CD4-positive, CD25-positive, alpha-beta regulatory T cell (primary cell): Measurements from ENCODE around the gene EPB41L2. TPM values are rescaled to one million over a fixed set of nuclear protein-coding genes. Genes with fewer than 3 reads are reported as not detected.

Source experiments
- ATAC-seq, 2 donors: fragments of 150-1000 bp; cut with Tn5 transposase; one replicate each; pipeline ENCODE4 v1.10.0; 2021; ENCODE audit warnings: low read depth in 2 of 2, moderate number of reproducible peaks in 2 of 2, moderate library complexity in 1 of 2
- DNase-seq, 3 donors: peaks; one replicate each; pipeline versions ENCODE4 v3.0.0 to v3.0.0-alpha.2; 2012 to 2022; ENCODE audit warnings: mixed read lengths in 1 of 3
- H3K27ac ChIP-seq: one replicate; pipeline ENCODE4 v1.7.0; 2013; ENCODE audit warnings: mild to moderate bottlenecking, low read length; ENCODE audit not compliant: insufficient read depth, poor library complexity, severe bottlenecking
- H3K27me3 ChIP-seq: one replicate; pipeline ENCODE4 v1.7.0; 2013; ENCODE audit warnings: low read length; ENCODE audit not compliant: control insufficient read depth, insufficient read depth
- H3K36me3 ChIP-seq: one replicate; pipeline ENCODE4 v1.7.0; 2013; ENCODE audit warnings: mild to moderate bottlenecking, low read length, moderate library complexity; ENCODE audit not compliant: control insufficient read depth, insufficient read depth
- H3K4me1 ChIP-seq: 2 replicates; pipeline ENCODE4 v1.7.0; 2013; ENCODE audit warnings: mild to moderate bottlenecking, low read length; ENCODE audit not compliant: insufficient read depth, control insufficient read depth, poor library complexity, severe bottlenecking
- H3K4me3 ChIP-seq: one replicate; pipeline ENCODE4 v1.7.0; 2013; ENCODE audit warnings: low read depth, mild to moderate bottlenecking, low read length, moderate library complexity
- H3K9me3 ChIP-seq, 2 experiments: 1 replicate in 1 of 2; 2 replicates in 1 of 2; pipeline ENCODE4 v1.7.0; 2013; ENCODE audit warnings: low read length in 2 of 2, mild to moderate bottlenecking in 1 of 2, moderate library complexity in 1 of 2; ENCODE audit not compliant: control insufficient read depth in 2 of 2
- H3K27ac Mint-ChIP-seq, 3 donors: one replicate each; pipeline ENCODE4 v1.8.0; 2020 to 2022; ENCODE audit warnings: mild to moderate bottlenecking in 3 of 3, mixed read lengths in 3 of 3, moderate library complexity in 2 of 3
- H3K27me3 Mint-ChIP-seq: one replicate; pipeline ENCODE4 v1.8.0; 2022; ENCODE audit warnings: mild to moderate bottlenecking, mixed read lengths
- H3K36me3 Mint-ChIP-seq: one replicate; pipeline ENCODE4 v1.8.0; 2020; ENCODE audit warnings: mixed read lengths
- H3K4me1 Mint-ChIP-seq, 4 donors: one replicate each; pipeline ENCODE4 v1.8.0; 2020 to 2022; ENCODE audit warnings: mixed read lengths in 4 of 4, mild to moderate bottlenecking in 1 of 4
- H3K4me3 Mint-ChIP-seq, 4 donors: one replicate each; pipeline ENCODE4 v1.8.0; 2020 to 2022; ENCODE audit warnings: mild to moderate bottlenecking in 4 of 4, mixed read lengths in 4 of 4, moderate library complexity in 3 of 4
- H3K9me3 Mint-ChIP-seq, 7 donors: one replicate each; pipeline ENCODE4 v1.8.0; 2020 to 2022; ENCODE audit warnings: mixed read lengths in 7 of 7, mild to moderate bottlenecking in 3 of 7, moderate library complexity in 2 of 7
- polyA plus RNA-seq, 4 donors: library from polyadenylated mRNA; unstranded; fragments of 300-500 nt; fragmentation: Illumina TruSeq; gene quantifications; one replicate each; pipeline ENCODE4 v1.2.3, GENCODE V29; 2021
- total RNA-seq: library from RNA; stranded (reverse); gene quantifications from one replicate; pipeline ENCODE4 v1.2.3, GENCODE V29; 2022

Gene EPB41L2
- total and polyA plus RNA-seq, 5 donors from 2014 or later: 3.3 to 13.6 (median 3.8) TPM

DNA sequence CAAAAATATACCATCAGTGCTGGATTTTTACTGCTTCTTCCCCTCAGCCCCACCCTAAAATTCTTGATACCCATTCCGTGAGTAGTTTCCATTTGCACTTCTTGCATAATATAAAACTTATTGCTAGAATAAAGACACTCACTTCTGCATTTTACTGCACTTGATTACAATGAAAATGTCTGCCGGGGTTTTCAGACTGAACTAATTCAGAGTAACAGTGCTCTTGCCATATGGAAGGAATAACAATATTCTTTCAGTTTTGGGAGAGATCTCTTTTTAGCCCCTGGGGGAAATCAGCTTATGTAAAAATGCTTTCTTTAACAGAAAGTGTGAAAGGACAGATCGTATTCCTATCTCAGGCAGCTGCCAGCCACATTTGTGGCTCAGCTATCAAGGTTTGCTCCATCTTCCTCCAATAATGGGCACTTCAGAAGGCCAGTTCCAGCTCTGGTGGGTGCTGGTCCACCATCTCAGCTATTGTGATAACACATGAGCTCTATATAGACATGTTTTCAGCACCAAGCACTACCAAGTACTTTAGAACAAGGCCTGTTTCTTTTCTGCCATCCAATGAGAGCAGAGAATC, 226.9 kb downstream of the EPB41L2 start:
- ATAC-seq (no peak), DNase-seq (no peak)
- H3K4me1 ChIP-seq: no peaks in the 10 kb centered on the region
- H3K4me3 ChIP-seq: no peak overlapping the region
- H3K27ac Mint-ChIP-seq: no peak overlapping the region
- H3K4me1 Mint-ChIP-seq: no peaks in the 10 kb centered on the region
- no peak overlapping the region for H3K27ac ChIP-seq
- H3K36me3 Mint-ChIP-seq: no peaks in the 10 kb centered on the region
- no peaks in the 10 kb centered on the region for H3K36me3 ChIP-seq
- H3K27me3 ChIP-seq: no peaks in the 10 kb centered on the region
- no peaks in the 10 kb centered on the region for H3K9me3 Mint-ChIP-seq
- H3K4me3 Mint-ChIP-seq: no peak overlapping the region
- H3K27me3 Mint-ChIP-seq: no peaks in the 10 kb centered on the region
- H3K9me3 ChIP-seq: no peaks in the 10 kb centered on the region

DNA sequence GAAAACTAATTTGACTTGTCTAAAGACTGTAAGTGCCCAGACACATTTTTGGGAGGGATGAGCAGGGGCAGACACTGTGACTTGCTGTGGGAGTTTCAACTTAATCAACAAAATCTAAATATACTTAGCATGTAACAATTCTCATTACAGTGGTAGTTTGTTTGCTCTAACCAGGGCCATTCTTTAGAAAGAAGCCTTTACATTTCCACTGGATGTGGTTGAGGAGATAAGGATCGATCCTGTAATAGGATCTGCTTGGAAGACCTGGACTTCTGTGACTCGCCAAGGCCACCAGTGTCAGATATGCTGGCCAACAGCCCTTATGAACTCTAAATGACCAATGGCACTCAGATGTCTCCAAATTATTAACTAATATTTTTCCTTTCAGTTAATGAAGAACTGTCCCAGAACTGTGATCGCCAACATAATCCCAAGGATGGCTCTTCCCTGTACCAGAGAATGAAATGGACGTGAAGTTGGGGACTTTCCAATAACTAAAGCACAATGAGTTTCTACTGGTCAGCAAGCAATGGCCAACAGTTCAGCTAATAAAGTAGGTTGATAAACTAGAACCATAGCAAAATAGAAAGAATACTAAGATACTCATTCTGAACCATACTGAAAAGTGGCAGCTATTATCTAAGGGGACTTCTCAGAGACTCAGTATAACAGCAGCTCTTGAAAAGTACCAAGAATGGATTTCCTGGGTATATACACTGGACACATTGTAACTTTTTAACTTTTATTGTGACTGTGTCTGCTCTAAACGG, 228.4 kb downstream of the EPB41L2 start:
- H3K9me3 ChIP-seq: no peaks in the 10 kb centered on the region
- no peak overlapping the region for H3K27ac ChIP-seq
- no peak overlapping the region for H3K27ac Mint-ChIP-seq
- H3K4me1 Mint-ChIP-seq: no peaks in the 10 kb centered on the region
- H3K36me3 ChIP-seq: no peaks in the 10 kb centered on the region
- no peaks in the 10 kb centered on the region for H3K27me3 ChIP-seq
- no peaks in the 10 kb centered on the region for H3K27me3 Mint-ChIP-seq
- H3K4me3 ChIP-seq: no peak overlapping the region
- no peak overlapping the region for H3K4me3 Mint-ChIP-seq
- DNase-seq: no peak
- peaks cover 0 to under 1% (median 0%) of the 10 kb centered on the region in 7 donors for H3K9me3 Mint-ChIP-seq
- H3K4me1 ChIP-seq: no peaks in the 10 kb centered on the region
- no peaks in the 10 kb centered on the region for H3K36me3 Mint-ChIP-seq
- ATAC-seq: no peak

DNA sequence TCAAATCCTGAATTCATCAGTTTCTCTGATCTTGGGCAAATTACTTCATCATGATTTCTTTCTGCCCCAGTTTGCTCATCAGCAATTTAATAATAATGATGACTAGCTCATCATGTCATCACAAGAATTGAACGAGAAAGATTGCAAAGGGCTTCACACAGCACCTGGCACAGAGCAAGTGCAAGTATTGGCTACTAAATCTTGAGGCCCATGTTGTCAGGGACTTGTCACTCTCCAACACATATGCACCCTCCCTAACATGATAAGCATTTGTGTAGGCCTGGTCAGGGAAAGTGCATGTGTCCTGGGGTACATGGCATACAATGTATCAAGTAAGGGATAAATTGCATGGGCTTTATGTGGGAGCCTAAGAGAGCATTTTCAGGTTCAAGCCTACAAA, 229.5 kb downstream of the EPB41L2 start:
- H3K4me1 Mint-ChIP-seq: no peaks in the 10 kb centered on the region
- peaks cover 0 to 1% (median 0%) of the 10 kb centered on the region in 7 donors for H3K9me3 Mint-ChIP-seq
- no peaks in the 10 kb centered on the region for H3K36me3 ChIP-seq
- no peaks in the 10 kb centered on the region for H3K4me1 ChIP-seq
- no peaks in the 10 kb centered on the region for H3K9me3 ChIP-seq
- H3K36me3 Mint-ChIP-seq: no peaks in the 10 kb centered on the region
- ATAC-seq: no peak
- no peaks in the 10 kb centered on the region for H3K27me3 Mint-ChIP-seq
- no peak overlapping the region for H3K4me3 Mint-ChIP-seq
- no peak for DNase-seq
- H3K4me3 ChIP-seq: no peak overlapping the region
- no peaks in the 10 kb centered on the region for H3K27me3 ChIP-seq
- no peak overlapping the region for H3K27ac Mint-ChIP-seq
- no peak overlapping the region for H3K27ac ChIP-seq

DNA sequence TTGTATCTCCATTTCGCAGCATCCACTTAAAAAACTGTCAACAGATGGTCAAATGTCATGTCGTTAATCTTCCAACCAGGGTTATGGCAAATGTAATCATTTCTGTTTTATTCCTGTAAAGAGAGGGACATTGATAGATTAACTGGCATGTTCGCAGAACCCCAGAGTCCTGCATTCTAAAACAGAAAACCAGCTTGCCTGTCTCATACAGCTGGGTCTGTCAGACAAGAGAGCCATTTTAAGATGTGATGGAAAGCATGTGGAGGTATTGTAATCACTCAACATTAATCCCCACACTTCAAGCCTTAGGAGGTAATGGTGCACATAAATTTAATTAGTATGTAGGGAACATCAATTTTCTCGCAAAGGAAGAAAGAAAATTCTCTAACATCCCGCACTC, 231.4 kb downstream of the EPB41L2 start:
- Mint-ChIP-seq H3K36me3 (no peaks in the 10 kb centered on the region), H3K4me1 (no peaks in the 10 kb centered on the region), H3K9me3 (peaks cover 0 to 1% (median 0%) of the 10 kb centered on the region in 7 donors), H3K4me3 (no peak overlapping the region), H3K27me3 (peaks cover 5% of the 10 kb centered on the region), H3K27ac (no peak overlapping the region)
- Histone ChIP-seq H3K27ac (no peak overlapping the region), H3K9me3 (no peaks in the 10 kb centered on the region), H3K4me3 (no peak overlapping the region), H3K27me3 (no peaks in the 10 kb centered on the region), H3K36me3 (no peaks in the 10 kb centered on the region), H3K4me1 (no peaks in the 10 kb centered on the region)
- ATAC-seq (no peak), DNase-seq (no peak)

DNA sequence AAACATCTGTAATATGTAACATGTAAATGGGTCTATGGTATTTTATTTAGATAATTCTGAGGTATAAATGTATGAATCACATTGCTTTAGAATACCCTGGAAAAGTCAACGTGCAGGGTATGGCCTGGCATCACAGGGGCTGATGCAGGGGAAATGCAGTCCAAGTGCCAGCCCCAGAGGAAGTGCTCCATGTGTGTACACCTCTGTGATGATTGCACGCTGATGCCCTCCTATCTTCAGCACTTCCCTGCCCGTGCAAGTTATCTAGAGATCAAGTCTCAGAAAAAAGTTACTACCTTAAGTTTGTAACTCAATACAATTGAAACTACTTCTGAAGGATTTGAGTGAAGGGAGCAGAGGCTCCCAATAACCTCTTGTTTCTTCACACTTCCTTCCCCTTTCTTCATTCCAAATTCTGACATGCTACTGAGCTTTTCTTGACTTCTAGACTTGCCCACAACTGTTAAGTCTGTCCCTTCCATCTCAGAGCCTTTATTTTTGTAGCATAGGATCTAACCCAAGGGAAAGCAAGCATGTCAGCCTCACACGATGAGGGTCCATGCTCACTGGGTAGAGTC, 233.6 kb downstream of the EPB41L2 start:
- DNase-seq (no peak), ATAC-seq (no peak)
- no peak overlapping the region for H3K4me3 ChIP-seq
- H3K27me3 Mint-ChIP-seq: peaks cover 5% of the 10 kb centered on the region
- no peaks in the 10 kb centered on the region for H3K36me3 Mint-ChIP-seq
- peaks cover 0 to 1% (median 0%) of the 10 kb centered on the region in 7 donors for H3K9me3 Mint-ChIP-seq
- no peaks in the 10 kb centered on the region for H3K9me3 ChIP-seq
- H3K4me1 ChIP-seq: no peaks in the 10 kb centered on the region
- H3K27ac ChIP-seq: no peak overlapping the region
- H3K27me3 ChIP-seq: no peaks in the 10 kb centered on the region
- no peak overlapping the region for H3K4me3 Mint-ChIP-seq
- H3K4me1 Mint-ChIP-seq: no peaks in the 10 kb centered on the region
- no peak overlapping the region for H3K27ac Mint-ChIP-seq
- no peaks in the 10 kb centered on the region for H3K36me3 ChIP-seq

DNA sequence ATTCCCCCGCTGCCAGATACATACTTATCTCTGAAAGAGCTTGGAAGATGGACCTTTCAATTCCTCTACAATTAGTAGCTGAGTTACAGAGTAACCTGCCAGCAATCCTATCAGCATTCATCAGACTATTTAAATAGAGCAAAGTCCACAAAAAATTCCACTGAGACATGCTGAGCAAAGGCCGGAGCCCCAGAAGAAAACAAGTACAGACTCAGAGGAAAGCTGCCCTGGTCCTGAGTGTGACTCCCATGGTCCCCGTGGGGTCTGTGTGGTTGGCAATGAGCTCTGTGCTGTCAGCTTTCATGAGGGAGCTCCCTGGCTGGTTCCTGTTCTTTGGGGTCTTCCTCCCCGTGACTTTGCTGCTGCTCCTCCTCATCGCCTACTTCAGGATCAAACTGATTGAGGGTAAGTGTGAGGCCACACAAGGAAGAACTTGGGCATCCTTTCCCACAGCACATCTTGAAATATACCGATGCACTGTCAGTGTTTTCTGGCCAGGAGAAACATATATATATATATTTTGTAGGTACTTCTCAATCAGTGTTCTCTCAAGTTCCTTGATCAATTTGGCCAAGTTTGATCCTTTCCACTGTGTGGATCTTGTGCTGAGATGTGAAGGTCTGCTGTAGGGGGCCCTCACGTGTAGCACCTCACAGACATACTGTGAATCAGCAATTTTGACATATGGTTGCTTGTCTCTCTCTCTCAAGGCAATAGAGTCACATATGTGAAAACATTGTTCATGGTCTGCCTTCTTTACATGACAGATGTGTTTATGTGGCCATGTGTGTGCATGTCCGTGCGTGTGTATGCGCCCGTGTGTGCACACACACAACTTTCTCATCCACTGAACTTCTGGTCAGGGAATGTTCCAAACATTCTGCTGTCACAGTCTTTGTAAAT, 235.5 kb downstream of the EPB41L2 start, which contains the start of gene SMLR1:
TSS of gene SMLR1 (plus strand) at position 160 of the 903 bp plus-strand sequence. CDS start at position 168, 8 bp downstream.
- no peaks in the 10 kb centered on the region for H3K36me3 ChIP-seq
- H3K4me3 ChIP-seq: no peak within 1 kb of the TSS
- Mint-ChIP-seq H3K36me3 (no peaks in the 10 kb centered on the region), H3K27me3 (peaks cover 5% of the 10 kb centered on the region), H3K4me3 (no peak within 1 kb of the TSS), H3K9me3 (peaks cover 0 to 1% (median 0%) of the 10 kb centered on the region in 7 donors), H3K4me1 (no peaks in the 10 kb centered on the region), H3K27ac (no peak within 1 kb of the TSS)
- H3K27me3 ChIP-seq: no peaks in the 10 kb centered on the region
- no peaks in the 10 kb centered on the region for H3K4me1 ChIP-seq
- H3K9me3 ChIP-seq: no peaks in the 10 kb centered on the region
- no peak within 1 kb of the TSS for H3K27ac ChIP-seq
- DNase-seq (no peak), ATAC-seq (no peak)

DNA sequence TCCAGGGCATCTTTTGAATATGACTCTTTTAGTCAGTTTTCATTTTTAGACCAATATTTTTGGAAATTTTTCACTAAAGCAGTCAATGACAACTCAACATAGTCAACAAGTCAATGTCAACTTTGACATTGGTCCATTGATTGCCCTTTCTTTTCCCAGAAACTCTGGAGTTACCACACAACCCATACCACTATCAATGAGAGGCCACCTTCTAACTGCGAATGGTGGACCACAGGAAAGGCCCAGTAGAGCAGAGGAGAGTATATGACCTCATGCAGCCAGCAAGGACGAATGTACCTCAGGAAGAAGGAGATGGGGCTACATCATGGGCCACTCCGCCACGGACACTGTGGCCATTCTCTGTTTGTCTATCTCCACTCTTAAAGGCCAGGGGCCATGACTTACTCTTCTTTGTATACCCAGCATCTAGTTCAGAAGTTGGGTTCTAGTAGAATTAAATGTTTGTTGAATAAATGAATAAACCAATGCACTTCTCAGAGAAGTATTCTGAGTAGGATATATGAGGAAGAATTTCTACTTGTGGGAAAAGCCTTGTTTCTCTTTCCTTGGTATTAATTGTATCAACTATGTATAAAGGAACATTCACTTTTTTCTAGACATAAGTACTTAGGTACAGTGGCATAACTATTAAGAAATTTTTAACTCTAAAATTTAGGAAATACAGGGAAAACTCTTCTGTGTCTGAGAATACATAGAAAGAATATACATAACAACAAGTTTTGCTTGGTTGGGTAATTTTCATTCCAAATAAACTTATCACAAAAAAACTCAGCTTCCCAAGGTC, 236.4 kb downstream of the EPB41L2 start:
- H3K4me3 ChIP-seq: no peak overlapping the region
- no peaks in the 10 kb centered on the region for H3K4me1 ChIP-seq
- H3K9me3 Mint-ChIP-seq: peaks cover 0 to 1% (median 0%) of the 10 kb centered on the region in 7 donors
- no peak for DNase-seq
- no peaks in the 10 kb centered on the region for H3K4me1 Mint-ChIP-seq
- H3K27me3 Mint-ChIP-seq: peaks cover 5% of the 10 kb centered on the region
- no peak overlapping the region for H3K4me3 Mint-ChIP-seq
- H3K27ac ChIP-seq: no peak overlapping the region
- no peak overlapping the region for H3K27ac Mint-ChIP-seq
- H3K36me3 Mint-ChIP-seq: no peaks in the 10 kb centered on the region
- H3K27me3 ChIP-seq: no peaks in the 10 kb centered on the region
- no peak for ATAC-seq
- H3K36me3 ChIP-seq: no peaks in the 10 kb centered on the region
- H3K9me3 ChIP-seq: no peaks in the 10 kb centered on the region
